ENCODE results near the gene TSPAN4. TPM values are rescaled to one million over a fixed set of nuclear protein-coding genes. Genes with fewer than 3 reads are reported as not detected.

The TSPAN4 gene
- total and polyA plus RNA-seq, 10 of the 15 experiments (the other 5 are each of a cell fraction or from before 2014, with no cell fraction given), result 0.37 to 14.0 (median 8.5) TPM; not detected in 1

- no peak for TF ChIP-seq SMAD5 (IDR thresholded peaks at IDR 0.05; ENCODE audit: low read depth)
- no peak for TF ChIP-seq MEF2A (IDR thresholded peaks at IDR 0.05; ENCODE audit: insufficient read depth, low read depth, low read length)
- 0 out of 2 replicates have a peak, but pooled peaks have one; percentile 32 for TF ChIP-seq ZNF687 (IDR thresholded peaks at IDR 0.05)
- TF ChIP-seq CBFB (IDR thresholded peaks at IDR 0.05; ENCODE audit: low read depth), result no peak
- TF ChIP-seq EGR1 (IDR thresholded peaks at IDR 0.05; ENCODE audit: borderline replicate concordance in 1 of 2, low read depth in 2 of 2, low read length in 2 of 2), result peak in 1 of 2 experiments; percentile 39; a peak in 1 of 3 replicates
- TF ChIP-seq PBX3 (IDR thresholded peaks at IDR 0.05; ENCODE audit: insufficient replicate concordance, low read depth, low read length), result no peak
- peak; percentile 63 for TF ChIP-seq LARP7 (IDR thresholded peaks at IDR 0.05)
- peak; percentile 93 for TF ChIP-seq BACH1 (IDR thresholded peaks at IDR 0.05; ENCODE audit: borderline replicate concordance)
- peak in 1 of 2 experiments; percentile 29; a peak in 1 of 4 replicates for TF ChIP-seq BHLHE40 (IDR thresholded peaks at IDR 0.05; ENCODE audit: borderline replicate concordance in 1 of 2, low read depth in 2 of 2, low read length in 1 of 2)
- TF ChIP-seq GABPA (IDR thresholded peaks at IDR 0.05; ENCODE audit: low read depth), result no peak
- peak; percentile 8; the same call in 1 of the 2 replicates for TF ChIP-seq MAX (IDR thresholded peaks at IDR 0.05; ENCODE audit: low read depth, low read length)
- 0 out of 2 replicates have a peak, but pooled peaks have one; percentile 17 for TF ChIP-seq RUNX3 (IDR thresholded peaks at IDR 0.05; ENCODE audit: low read length)
- TF ChIP-seq NBN (IDR thresholded peaks at IDR 0.05), result no peak
- TF ChIP-seq SMC3 (IDR thresholded peaks at IDR 0.05; ENCODE audit: borderline replicate concordance, low read length), result peak; percentile 35; the same call in 1 of the 2 replicates
- peak; percentile 50 for TF ChIP-seq RAD21 (IDR thresholded peaks at IDR 0.05; ENCODE audit: insufficient read depth, low read depth, low read length)
- TF ChIP-seq RELB (IDR thresholded peaks at IDR 0.05; ENCODE audit: low read depth), result no peak
- peak; percentile 93 for TF ChIP-seq SMARCA5 (IDR thresholded peaks at IDR 0.05)
- TF ChIP-seq ZBTB40 (IDR thresholded peaks at IDR 0.05; ENCODE audit: borderline replicate concordance), result no peak
- TF ChIP-seq IKZF1 (conservative IDR thresholded peaks at IDR 0.05), result peak; percentile 36; the same call in 1 of the 2 replicates
These were observed 44.4 kb upstream of the TSPAN4 start, which contains the start of gene SLC25A22 (continued) for GRCh38 chr11:798093-798713.
